ENCODE measurements around the gene SS18L1.

The SS18L1 gene

GRCh38 chr20:62200491-62201172 is 57.1 kb downstream of the SS18L1 start:
- DNase-seq: no peak

GRCh38 chr20:62201173-62202082 is 57.9 kb downstream of the SS18L1 start:
- no peak for DNase-seq

- DNase-seq: no peak
These were observed 58.5 kb downstream of the SS18L1 start for GRCh38 chr20:62202083-62202395.

GRCh38 chr20:62202676-62203377 is 59.3 kb downstream of the SS18L1 start:
- DNase-seq: no peak

GRCh38 chr20:62203378-62204030 is 59.9 kb downstream of the SS18L1 start:
- DNase-seq: no peak

GRCh38 chr20:62205618-62206387 is 62.2 kb downstream of the SS18L1 start:
- DNase-seq: no peak

- DNase-seq: no peak
These were observed 62.8 kb downstream of the SS18L1 start for GRCh38 chr20:62206388-62206775.

- no peak for DNase-seq
These were observed 64.7 kb downstream of the SS18L1 start for GRCh38 chr20:62208061-62208794.

GRCh38 chr20:62208795-62209755 is 65.5 kb downstream of the SS18L1 start:
- DNase-seq: no peak

GRCh38 chr20:62209850-62210495 is 66.4 kb downstream of the SS18L1 start:
- DNase-seq: no peak

GRCh38 chr20:62210496-62210855 is 66.9 kb downstream of the SS18L1 start:
- DNase-seq: no peak

- no peak for DNase-seq
These were observed 67.6 kb downstream of the SS18L1 start for GRCh38 chr20:62211216-62211615.

GRCh38 chr20:62211769-62212288 is 68.3 kb downstream of the SS18L1 start:
- no peak for DNase-seq

- DNase-seq: no peak
These were observed 68.7 kb downstream of the SS18L1 start for GRCh38 chr20:62212299-62212698.

- no peak for DNase-seq
These were observed 70.5 kb downstream of the SS18L1 start for GRCh38 chr20:62214067-62214466.

- no peak for DNase-seq
These were observed 71.7 kb downstream of the SS18L1 start for GRCh38 chr20:62215020-62215990.

- DNase-seq: no peak
These were observed 72.5 kb downstream of the SS18L1 start for GRCh38 chr20:62215991-62216635.

All from HCEC 1CT (cell line).